Gastroesophageal sphincter (tissue), 3 donors: ENCODE results near the gene PTPRJ.

Experiments
- EP300 ChIP-seq: sonication (generic); formaldehyde crosslinking; IDR thresholded peaks from one replicate; pipeline ENCODE4 v1.6.1; 2017; ENCODE audit warnings: antibody characterized with exemption, mild to moderate bottlenecking
- POLR2A ChIP-seq, 2 donors: fragments of 450-650 bp; IDR thresholded peaks; one replicate each; pipeline ENCODE4 v1.6.1; 2017; ENCODE audit warnings: antibody characterized with exemption in 2 of 2, mild to moderate bottlenecking in 2 of 2, moderate library complexity in 1 of 2
- POLR2AphosphoS5 ChIP-seq: sonication (generic); formaldehyde crosslinking; IDR thresholded peaks from one replicate; pipeline ENCODE4 v1.6.1; 2017; ENCODE audit warnings: antibody characterized with exemption
- TF ChIP-seq, protein P1 (sequence below), 4 experiments: fragments of 200-600 bp in 2 of 4; fragments of 450-650 bp in 2 of 4; sonication (generic) in 1 of 4; IDR thresholded peaks; one replicate each; pipeline ENCODE4 v1.5.1; 2017 to 2019; ENCODE audit warnings: antibody characterized with exemption in 4 of 4, mild to moderate bottlenecking in 2 of 4, moderate library complexity in 2 of 4

DNA sequence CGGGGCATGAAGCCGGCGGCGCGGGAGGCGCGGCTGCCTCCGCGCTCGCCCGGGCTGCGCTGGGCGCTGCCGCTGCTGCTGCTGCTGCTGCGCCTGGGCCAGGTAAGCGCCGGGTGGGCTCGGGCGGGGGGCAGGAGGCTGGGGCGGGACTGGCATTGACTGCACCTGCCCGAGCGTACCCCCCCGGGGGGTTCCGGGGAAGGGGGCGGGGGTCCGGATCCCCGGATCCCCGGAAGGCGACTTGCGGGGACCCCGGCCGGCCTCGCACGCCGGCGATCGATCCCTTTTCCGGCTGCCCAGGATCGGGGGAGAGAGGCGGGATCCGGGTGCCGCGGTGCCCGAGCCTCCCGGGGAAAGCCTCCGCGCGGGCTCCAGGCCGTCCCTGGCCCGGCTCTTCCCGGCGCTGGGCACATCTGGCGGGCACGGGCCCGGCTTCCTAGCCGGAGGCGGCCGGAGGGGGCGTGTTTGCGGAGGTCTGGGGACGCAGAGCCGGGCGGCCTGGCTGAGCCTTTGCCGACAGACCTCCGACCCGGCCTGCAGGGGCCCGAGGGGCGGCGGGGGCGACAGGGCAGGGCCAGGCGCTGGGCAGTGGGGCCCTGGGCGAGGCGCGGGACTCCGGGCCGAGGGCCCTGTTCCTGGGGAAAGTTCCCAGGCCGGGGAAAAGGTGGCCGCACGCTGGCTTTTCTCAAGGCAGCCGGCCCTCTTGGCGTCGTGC lies 705 bp downstream of the PTPRJ start:
- TF ChIP-seq POLR2AphosphoS5 (no peak), POLR2A (IDR thresholded peaks at IDR 0.05) (no peak), EP300 (no peak)
- TF ChIP-seq, protein P1, sequence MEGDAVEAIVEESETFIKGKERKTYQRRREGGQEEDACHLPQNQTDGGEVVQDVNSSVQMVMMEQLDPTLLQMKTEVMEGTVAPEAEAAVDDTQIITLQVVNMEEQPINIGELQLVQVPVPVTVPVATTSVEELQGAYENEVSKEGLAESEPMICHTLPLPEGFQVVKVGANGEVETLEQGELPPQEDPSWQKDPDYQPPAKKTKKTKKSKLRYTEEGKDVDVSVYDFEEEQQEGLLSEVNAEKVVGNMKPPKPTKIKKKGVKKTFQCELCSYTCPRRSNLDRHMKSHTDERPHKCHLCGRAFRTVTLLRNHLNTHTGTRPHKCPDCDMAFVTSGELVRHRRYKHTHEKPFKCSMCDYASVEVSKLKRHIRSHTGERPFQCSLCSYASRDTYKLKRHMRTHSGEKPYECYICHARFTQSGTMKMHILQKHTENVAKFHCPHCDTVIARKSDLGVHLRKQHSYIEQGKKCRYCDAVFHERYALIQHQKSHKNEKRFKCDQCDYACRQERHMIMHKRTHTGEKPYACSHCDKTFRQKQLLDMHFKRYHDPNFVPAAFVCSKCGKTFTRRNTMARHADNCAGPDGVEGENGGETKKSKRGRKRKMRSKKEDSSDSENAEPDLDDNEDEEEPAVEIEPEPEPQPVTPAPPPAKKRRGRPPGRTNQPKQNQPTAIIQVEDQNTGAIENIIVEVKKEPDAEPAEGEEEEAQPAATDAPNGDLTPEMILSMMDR (IDR thresholded peaks at IDR 0.05) = peak in 2 of 4 experiments; percentile 18 to 30
